HTERT RPE-1 (cell line): ENCODE results near the gene PRDM16.
"Not testable (repeated sequence)": the region's sequence is repeated elsewhere in the genome, so short reads cannot be mapped to it uniquely, and the experiment has no call there.

Source experiments
- in situ Hi-C: fragments of 300-500 bp; cut with MboI; formaldehyde crosslinking; loops from 4 replicates; pipeline ENCODE4 v1.14.3; 2020; ENCODE audit warnings: low sequenced_read_pairs

The PRDM16 gene

GRCh38 chr1:3271866-3272265 lies 202.9 kb downstream of the PRDM16 start:
- in situ Hi-C loops: no loop called here

GRCh38 chr1:3272321-3273045 lies 203.5 kb downstream of the PRDM16 start:
- in situ Hi-C loops: no loop called here

GRCh38 chr1:3273447-3273846 lies 204.4 kb downstream of the PRDM16 start:
- in situ Hi-C loops: no loop called here

GRCh38 chr1:3274972-3275371 lies 206.0 kb downstream of the PRDM16 start:
- in situ Hi-C loops: no loop called here

- in situ Hi-C loops: no loop called here
Observed at GRCh38 chr1:3275471-3276340, 206.7 kb downstream of the PRDM16 start.

GRCh38 chr1:3276341-3276800 lies 207.4 kb downstream of the PRDM16 start:
- in situ Hi-C loops: no loop called here

- in situ Hi-C loops: no loop called here
Observed at GRCh38 chr1:3277011-3277471, 208.0 kb downstream of the PRDM16 start.

- in situ Hi-C loops: no loop called here
Observed at GRCh38 chr1:3277623-3278022, 208.6 kb downstream of the PRDM16 start.

GRCh38 chr1:3278416-3279181 lies 209.6 kb downstream of the PRDM16 start:
- in situ Hi-C loops: no loop called here

- in situ Hi-C loops: no loop called here
Observed at GRCh38 chr1:3279182-3279470, 210.1 kb downstream of the PRDM16 start.

GRCh38 chr1:3281735-3282134 lies 212.7 kb downstream of the PRDM16 start:
- in situ Hi-C loops: no loop called here

- in situ Hi-C loops: no loop called here
Observed at GRCh38 chr1:3282186-3282585, 213.2 kb downstream of the PRDM16 start.

GRCh38 chr1:3282656-3283430 lies 213.8 kb downstream of the PRDM16 start:
- in situ Hi-C loops: no loop called here

GRCh38 chr1:3283849-3284248 lies 214.8 kb downstream of the PRDM16 start:
- in situ Hi-C loops: no loop called here

GRCh38 chr1:3284691-3285090 lies 215.7 kb downstream of the PRDM16 start:
- in situ Hi-C loops: no loop called here

GRCh38 chr1:3285106-3285740 lies 216.2 kb downstream of the PRDM16 start:
- in situ Hi-C loops: no loop called here

- in situ Hi-C loops: not testable (repeated sequence)
Observed at GRCh38 chr1:3287095-3287494, 218.1 kb downstream of the PRDM16 start.

GRCh38 chr1:3287656-3288160 lies 218.7 kb downstream of the PRDM16 start:
- in situ Hi-C loops: no loop called here

GRCh38 chr1:3289502-3289901 lies 220.5 kb downstream of the PRDM16 start:
- in situ Hi-C loops: no loop called here

- in situ Hi-C loops: no loop called here
Observed at GRCh38 chr1:3290438-3290837, 221.4 kb downstream of the PRDM16 start.
